OCI-LY7 (cell line): ENCODE results near the gene RSRP1. TPM values are rescaled to one million over a fixed set of nuclear protein-coding genes. Genes with fewer than 3 reads are reported as not detected.

Source experiments
- BruUV-seq: library from RNA; stranded (reverse); fragments of 400-500 nt; replicated peaks from 2 replicates; lab custom pipeline; 2021; lab: Mats Ljungman, UMichigan
- CTCF ChIA-PET: fragments of 300-600 bp; sonication (Branson Sonifier 250); formaldehyde crosslinking; loops from one replicate; lab custom pipeline; 2022; ENCODE audit warnings: antibody characterized with exemption; ENCODE audit not compliant: unreplicated experiment; lab: Charles Lee
- POLR2A ChIA-PET: fragments of 300-600 bp; sonication (Branson Sonifier 250); formaldehyde crosslinking; loops from one replicate; lab custom pipeline; 2022; ENCODE audit warnings: antibody characterized with exemption; lab: Charles Lee
- DNase-seq: peaks from one replicate; pipeline ENCODE4 v3.0.0-alpha.2; 2015; ENCODE audit warnings: low spot score
- H2AFZ ChIP-seq: fragments of 200-600 bp; sonication (generic), shearing (Covaris generic); 2 replicates; pipeline ENCODE4 v1.6.1; 2014; ENCODE audit warnings: mild to moderate bottlenecking, antibody characterized with exemption, low read length, moderate library complexity
- H3K27ac ChIP-seq: fragments of 200-600 bp; sonication (generic); 2 replicates; pipeline ENCODE4 v1.5.1; 2014; ENCODE audit warnings: mixed run types, low read depth, mild to moderate bottlenecking, moderate library complexity, low read length, inconsistent platforms; ENCODE audit not compliant: poor library complexity, severe bottlenecking
- H3K36me3 ChIP-seq: fragments of 200-600 bp; sonication (generic); 2 replicates; pipeline ENCODE4 v1.6.1; 2014; ENCODE audit warnings: mild to moderate bottlenecking, antibody characterized with exemption, low read length, moderate library complexity, mixed read lengths; ENCODE audit not compliant: insufficient read depth
- H3K4me1 ChIP-seq: fragments of 200-600 bp; sonication (generic); 2 replicates; pipeline ENCODE4 v1.5.1; 2014; ENCODE audit warnings: mild to moderate bottlenecking, low read length; ENCODE audit not compliant: insufficient read depth, poor library complexity, severe bottlenecking
- H3K4me2 ChIP-seq: fragments of 200-600 bp; sonication (generic); 2 replicates; pipeline ENCODE4 v1.6.1; 2014; ENCODE audit warnings: mild to moderate bottlenecking, low read length
- H3K4me3 ChIP-seq: fragments of 200-600 bp; sonication (generic); 2 replicates; pipeline ENCODE4 v1.5.1; 2014; ENCODE audit warnings: mild to moderate bottlenecking, low read depth, low read length; ENCODE audit not compliant: poor library complexity, severe bottlenecking
- H3K79me2 ChIP-seq: fragments of 200-600 bp; sonication (generic); 2 replicates; pipeline ENCODE4 v1.6.1; 2016; ENCODE audit warnings: low read depth, mild to moderate bottlenecking, low read length, moderate library complexity, mixed read lengths; ENCODE audit not compliant: insufficient read depth
- H3K9me2 ChIP-seq: fragments of 200-600 bp; sonication (generic); 2 replicates; pipeline ENCODE4 v1.6.1; 2016; ENCODE audit warnings: mild to moderate bottlenecking, low read length, mixed read lengths; ENCODE audit not compliant: insufficient read depth
- H3K9me3 ChIP-seq: fragments of 200-600 bp; sonication (generic); 2 replicates; pipeline ENCODE4 v1.6.1; 2014; ENCODE audit warnings: mild to moderate bottlenecking, mixed run types, low read length, mixed read lengths
- H4K20me1 ChIP-seq: fragments of 200-600 bp; sonication (generic); 2 replicates; pipeline ENCODE4 v1.6.1; 2014; ENCODE audit warnings: mild to moderate bottlenecking, antibody characterized with exemption, low read length, moderate library complexity, mixed read lengths; ENCODE audit not compliant: insufficient read depth
- CTCF ChIP-seq: fragments of 200-600 bp; sonication (generic); conservative IDR thresholded peaks from 2 replicates; pipeline ENCODE4 v1.5.1; 2014; ENCODE audit warnings: mild to moderate bottlenecking, antibody characterized with exemption, low read length, moderate library complexity, mixed read lengths
- EZH2phosphoT487 ChIP-seq: fragments of 200-600 bp; sonication (generic); IDR thresholded peaks from 2 replicates; pipeline ENCODE4 v1.6.1; 2018; ENCODE audit warnings: low read depth, borderline replicate concordance, mild to moderate bottlenecking, mixed run types, antibody characterized with exemption, low read length, moderate library complexity, mixed read lengths
- intact Hi-C: fragments of 100-400 bp; cut with micrococcal nuclease; formaldehyde crosslinking; loops from one replicate; pipeline ENCODE4 v1.10.0; 2022; ENCODE audit not compliant: unreplicated experiment
- total RNA-seq, 2 experiments: library from RNA; depleted of rRNA in 1 of 2; stranded (reverse); fragments of >200 nt in 1 of 2; shearing (Covaris generic) in 1 of 2; gene quantifications; 2 replicates each; pipeline ENCODE4 v1.2.3, GENCODE V29; 2014 to 2022

RSRP1 gene
- total RNA-seq, 2 experiments from 2014 or later: 141 to 146 TPM

GRCh38 chr1:25209516-25209915 is 37.7 kb downstream of the RSRP1 start:
- no peak for DNase-seq
- H2AFZ ChIP-seq: no peak overlapping the region
- no peaks in the 10 kb centered on the region for H3K36me3 ChIP-seq
- ChIA-PET CTCF (no interaction called here), POLR2A (no interaction called here)
- no peak overlapping the region for H3K4me3 ChIP-seq
- no peak overlapping the region for H3K4me2 ChIP-seq
- H3K27ac ChIP-seq: no peak overlapping the region
- intact Hi-C loops: loop anchor here (5.0 kb wide), 1 partner anchor 362 kb away; no protein-coding TSS in a partner anchor
- no peaks in the 10 kb centered on the region for H3K79me2 ChIP-seq
- no peaks in the 10 kb centered on the region for H3K4me1 ChIP-seq
- no peaks in the 10 kb centered on the region for H4K20me1 ChIP-seq
- no peaks in the 10 kb centered on the region for H3K9me3 ChIP-seq
- H3K9me2 ChIP-seq: no peaks in the 10 kb centered on the region
- TF ChIP-seq EZH2phosphoT487 (no peak), CTCF (no peak)
- BruUV-seq: no TSS peak

GRCh38 chr1:25208561-25209222 is 38.6 kb downstream of the RSRP1 start:
- Histone ChIP-seq H3K36me3 (no peaks in the 10 kb centered on the region), H2AFZ (no peak overlapping the region), H4K20me1 (no peaks in the 10 kb centered on the region), H3K4me3 (no peak overlapping the region), H3K4me2 (no peak overlapping the region), H3K9me2 (no peaks in the 10 kb centered on the region), H3K9me3 (no peaks in the 10 kb centered on the region), H3K79me2 (no peaks in the 10 kb centered on the region), H3K4me1 (no peaks in the 10 kb centered on the region), H3K27ac (no peak overlapping the region)
- TF ChIP-seq EZH2phosphoT487: no peak
- TF ChIP-seq CTCF: peak; percentile 41; the same call in 1 of the 2 replicates
- no TSS peak for BruUV-seq
- DNase-seq: no peak
- ChIA-PET POLR2A (no interaction called here), CTCF (no interaction called here)
- intact Hi-C loops: loop anchor here (5.0 kb wide), 1 partner anchor 361 kb away; no protein-coding TSS in a partner anchor

- no peak for TF ChIP-seq EZH2phosphoT487
- TF ChIP-seq CTCF: no peak
- no peaks in the 10 kb centered on the region for H3K9me2 ChIP-seq
- ChIA-PET CTCF (no interaction called here), POLR2A (no interaction called here)
- no peak overlapping the region for H2AFZ ChIP-seq
- no peaks in the 10 kb centered on the region for H3K4me1 ChIP-seq
- H3K36me3 ChIP-seq: no peaks in the 10 kb centered on the region
- H3K9me3 ChIP-seq: no peaks in the 10 kb centered on the region
- no peaks in the 10 kb centered on the region for H4K20me1 ChIP-seq
- BruUV-seq: no TSS peak
- H3K79me2 ChIP-seq: no peaks in the 10 kb centered on the region
- H3K4me3 ChIP-seq: no peak overlapping the region
- H3K27ac ChIP-seq: no peak overlapping the region
- no peak overlapping the region for H3K4me2 ChIP-seq
- DNase-seq: no peak
- intact Hi-C loops: loop anchor here (5.0 kb wide), 1 partner anchor 361 kb away; no protein-coding TSS in a partner anchor
Observed at GRCh38 chr1:25208092-25208491, 39.2 kb downstream of the RSRP1 start.
